GM12875 (cell line): ENCODE measurements around the gene TMEM150B.

Experiments used
- H3K4me3 ChIP-seq: one replicate; pipeline ENCODE4 v1.5.1; 2011; ENCODE audit warnings: low read depth, low read length, control low read depth
- TF ChIP-seq, protein P1 (sequence below): IDR thresholded peaks from 2 replicates; pipeline ENCODE4 v1.5.1; 2011; ENCODE audit warnings: low read depth, mild to moderate bottlenecking, control low read depth, inconsistent platforms, low read length, moderate library complexity, borderline replicate concordance; ENCODE audit not compliant: insufficient read depth

Gene TMEM150B

DNA sequence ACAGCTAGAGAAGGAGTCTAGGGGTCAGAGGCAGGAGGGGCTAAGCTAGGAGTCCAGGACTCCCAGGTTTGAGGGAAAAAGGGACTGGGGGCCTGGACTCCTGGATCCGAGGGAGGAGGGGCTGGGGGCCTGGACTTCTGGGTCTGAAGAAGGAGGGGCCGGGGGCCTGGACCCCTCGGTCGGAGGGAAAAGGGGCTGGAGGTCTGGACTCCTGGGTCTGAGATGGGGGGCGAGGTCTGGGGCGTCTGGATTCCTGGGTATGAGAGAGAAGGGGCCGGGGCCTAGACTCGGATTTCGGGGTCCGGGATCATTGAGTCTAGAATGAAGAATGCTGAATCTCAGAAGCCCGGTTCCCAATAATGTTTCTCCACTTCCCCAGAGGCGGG lies 22.8 kb downstream of the TMEM150B start:
- no peak overlapping the region for H3K4me3 ChIP-seq

DNA sequence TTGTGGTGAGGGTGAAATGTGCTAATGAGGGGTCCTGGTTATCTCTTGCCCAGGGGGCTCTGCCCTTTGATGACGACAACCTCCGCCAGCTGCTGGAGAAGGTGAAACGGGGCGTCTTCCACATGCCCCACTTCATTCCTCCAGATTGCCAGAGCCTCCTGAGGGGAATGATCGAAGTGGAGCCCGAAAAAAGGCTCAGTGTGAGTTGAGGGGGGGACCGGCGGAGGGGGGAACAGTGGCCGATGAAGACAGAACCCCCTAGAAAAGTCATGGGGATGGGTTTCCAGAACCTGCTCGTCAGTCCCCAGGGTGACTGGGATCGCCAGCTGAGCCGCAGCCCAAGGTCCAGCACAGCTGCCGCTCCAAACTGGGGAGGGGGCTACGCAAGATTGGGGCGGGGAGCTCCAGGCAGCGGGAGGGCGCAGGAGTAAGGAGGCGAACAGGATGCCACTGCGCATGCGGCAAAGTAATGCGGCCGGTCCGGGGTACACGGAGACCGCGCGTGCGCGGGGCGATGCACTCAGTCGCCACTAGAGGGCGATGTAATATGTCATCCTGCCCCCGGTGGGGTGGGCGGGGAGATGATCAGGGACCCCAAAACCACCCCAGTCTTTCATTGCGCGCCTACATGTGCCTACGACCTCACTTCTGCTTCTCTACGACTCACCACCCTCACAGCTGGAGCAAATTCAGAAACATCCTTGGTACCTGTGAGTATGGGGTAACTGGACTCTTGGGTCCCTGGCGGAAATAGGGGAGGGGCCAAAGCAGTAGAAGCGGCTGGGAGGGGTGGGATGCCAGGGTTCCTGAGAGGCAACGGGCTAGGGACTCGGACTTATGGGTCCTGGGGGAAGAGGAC lies 23.5 kb downstream of the TMEM150B start:
- peak overlapping the region; percentile 12 for H3K4me3 ChIP-seq
- TF ChIP-seq, protein P1, sequence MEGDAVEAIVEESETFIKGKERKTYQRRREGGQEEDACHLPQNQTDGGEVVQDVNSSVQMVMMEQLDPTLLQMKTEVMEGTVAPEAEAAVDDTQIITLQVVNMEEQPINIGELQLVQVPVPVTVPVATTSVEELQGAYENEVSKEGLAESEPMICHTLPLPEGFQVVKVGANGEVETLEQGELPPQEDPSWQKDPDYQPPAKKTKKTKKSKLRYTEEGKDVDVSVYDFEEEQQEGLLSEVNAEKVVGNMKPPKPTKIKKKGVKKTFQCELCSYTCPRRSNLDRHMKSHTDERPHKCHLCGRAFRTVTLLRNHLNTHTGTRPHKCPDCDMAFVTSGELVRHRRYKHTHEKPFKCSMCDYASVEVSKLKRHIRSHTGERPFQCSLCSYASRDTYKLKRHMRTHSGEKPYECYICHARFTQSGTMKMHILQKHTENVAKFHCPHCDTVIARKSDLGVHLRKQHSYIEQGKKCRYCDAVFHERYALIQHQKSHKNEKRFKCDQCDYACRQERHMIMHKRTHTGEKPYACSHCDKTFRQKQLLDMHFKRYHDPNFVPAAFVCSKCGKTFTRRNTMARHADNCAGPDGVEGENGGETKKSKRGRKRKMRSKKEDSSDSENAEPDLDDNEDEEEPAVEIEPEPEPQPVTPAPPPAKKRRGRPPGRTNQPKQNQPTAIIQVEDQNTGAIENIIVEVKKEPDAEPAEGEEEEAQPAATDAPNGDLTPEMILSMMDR: peak; percentile 94

More for the DNA sequence above, 22.8 kb downstream of the TMEM150B start:
- TF ChIP-seq, protein P1: no peak

DNA sequence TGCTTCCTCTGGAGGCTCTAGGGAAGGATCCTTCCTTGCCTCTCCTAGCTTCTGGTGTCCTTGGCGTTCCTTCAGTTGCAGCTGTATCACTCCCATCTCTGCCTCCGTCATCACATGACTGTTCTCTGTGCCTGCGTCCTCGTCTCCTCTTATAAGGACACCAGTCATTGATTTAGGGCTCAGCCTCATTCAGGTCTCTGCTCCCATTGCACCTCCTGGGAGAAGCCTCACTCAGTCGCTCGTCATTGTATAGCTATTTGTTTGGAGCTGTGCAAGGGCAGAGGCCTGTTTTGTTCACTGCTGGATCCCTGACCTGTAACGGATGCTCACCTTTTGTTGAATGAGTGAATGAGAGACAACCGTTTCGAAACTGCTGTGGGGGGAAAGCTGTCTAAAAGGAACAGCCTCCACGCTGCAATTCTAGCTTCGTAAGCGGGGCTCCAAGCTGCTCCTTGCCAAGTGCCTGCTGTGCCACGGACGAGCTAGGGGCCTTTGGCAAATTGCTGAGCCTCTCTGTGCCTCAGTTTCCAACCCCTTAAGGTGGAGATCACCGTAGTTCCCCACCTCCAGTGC lies 24.2 kb downstream of the TMEM150B start:
- TF ChIP-seq, protein P1: no peak
- H3K4me3 ChIP-seq: no peak overlapping the region

GRCh38 chr19:55299991-55300390 lies 25.1 kb downstream of the TMEM150B start:
- TF ChIP-seq, protein P1: no peak
- no peak overlapping the region for H3K4me3 ChIP-seq

DNA sequence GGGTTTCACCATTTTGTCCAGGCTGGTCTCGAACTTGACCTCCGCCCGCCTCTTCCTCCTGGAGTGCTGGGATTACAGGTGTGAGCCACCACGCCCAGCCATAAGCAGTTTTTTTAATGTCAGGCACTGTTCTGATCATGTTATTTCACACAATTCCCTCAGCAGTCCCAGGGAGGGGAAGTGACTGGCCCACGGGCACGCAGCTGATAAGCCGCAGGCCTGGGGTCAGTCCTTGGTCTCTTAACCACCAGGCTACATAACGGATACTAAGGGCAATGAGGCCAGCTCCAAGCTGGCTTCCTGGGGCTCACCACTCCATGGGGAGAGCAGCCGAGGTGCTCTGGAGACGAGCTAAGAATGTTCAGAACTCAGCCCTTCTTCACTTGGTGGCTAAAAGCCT lies 27.9 kb downstream of the TMEM150B start:
- no peak overlapping the region for H3K4me3 ChIP-seq
- TF ChIP-seq, protein P1: no peak

GRCh38 chr19:55289117-55289796 lies 35.9 kb downstream of the TMEM150B start:
- H3K4me3 ChIP-seq: no peak overlapping the region
- TF ChIP-seq, protein P1: no peak
